ENCODE results near the gene NKAIN1.

- no peak for TF ChIP-seq POLR2A (IDR thresholded peaks at IDR 0.05)
- TF ChIP-seq CTCF (IDR thresholded peaks at IDR 0.05), result no peak
Measured at GRCh38 chr1:31273619-31274018, 33.9 kb upstream of the NKAIN1 start.
